Hepatocyte (in vitro differentiated cells): ENCODE results near the gene CNTN6. TPM values are rescaled to one million over a fixed set of nuclear protein-coding genes. Genes with fewer than 3 reads are reported as not detected.
A peak's percentile ranks its signal among the peaks of the same experiment; 100 is the strongest.

Experiments
- DNase-seq: peaks from one replicate; pipeline ENCODE4 v3.0.0-alpha.2; 2016; ENCODE audit warnings: low spot score
- H2AFZ ChIP-seq: fragments of 200-600 bp; sonication (generic); 2 replicates; pipeline ENCODE4 v1.6.0; 2016; ENCODE audit warnings: antibody characterized with exemption, mild to moderate bottlenecking
- H3K27ac ChIP-seq: fragments of 200-600 bp; sonication (generic); 2 replicates; pipeline ENCODE4 v1.5.1; 2016; ENCODE audit warnings: mild to moderate bottlenecking
- H3K27me3 ChIP-seq: fragments of 200-600 bp; sonication (generic); 2 replicates; pipeline ENCODE4 v1.6.1; 2016
- H3K36me3 ChIP-seq: fragments of 200-600 bp; sonication (generic); replicated peaks from 2 replicates; pipeline ENCODE4 v1.5.1; 2016; ENCODE audit warnings: low read depth; ENCODE audit not compliant: insufficient read depth
- H3K4me1 ChIP-seq: fragments of 200-600 bp; sonication (generic); 2 replicates; pipeline ENCODE4 v1.5.1; 2016; ENCODE audit warnings: mild to moderate bottlenecking, moderate library complexity; ENCODE audit not compliant: insufficient read depth
- H3K4me2 ChIP-seq: fragments of 200-600 bp; sonication (generic); 2 replicates; pipeline ENCODE4 v1.6.0; 2016
- H3K4me3 ChIP-seq: fragments of 200-600 bp; sonication (generic); 2 replicates; pipeline ENCODE4 v1.5.1; 2016; ENCODE audit warnings: mild to moderate bottlenecking
- H3K79me2 ChIP-seq: fragments of 200-600 bp; sonication (generic); 2 replicates; pipeline ENCODE4 v1.6.0; 2017; ENCODE audit warnings: mild to moderate bottlenecking
- H3K9me2 ChIP-seq: fragments of 200-600 bp; sonication (generic); replicated peaks from 2 replicates; pipeline ENCODE4 v1.6.0; 2017; ENCODE audit warnings: mild to moderate bottlenecking; ENCODE audit not compliant: insufficient read depth
- H3K9me3 ChIP-seq: fragments of 200-600 bp; sonication (generic); 2 replicates; pipeline ENCODE4 v1.5.1; 2016; ENCODE audit warnings: low read depth, mild to moderate bottlenecking
- H4K20me1 ChIP-seq: fragments of 200-600 bp; sonication (generic); 2 replicates; pipeline ENCODE4 v1.6.0; 2016; ENCODE audit warnings: mild to moderate bottlenecking; ENCODE audit not compliant: insufficient read depth, poor library complexity, severe bottlenecking
- EZH2 ChIP-seq: fragments of 200-600 bp; sonication (generic); IDR thresholded peaks from 2 replicates; pipeline ENCODE4 v1.6.1; 2016; ENCODE audit warnings: antibody characterized with exemption, mild to moderate bottlenecking, borderline replicate concordance
- EZH2phosphoT487 ChIP-seq: fragments of 200-600 bp; sonication (generic); IDR thresholded peaks from one replicate; pipeline ENCODE4 v1.6.1; 2018; ENCODE audit warnings: antibody characterized with exemption, mild to moderate bottlenecking, low read depth, moderate library complexity; ENCODE audit not compliant: unreplicated experiment, severe bottlenecking
- WGBS: methylation state at CpG from one replicate; pipeline ENCODE4 v1.1.6; 2016; ENCODE audit warnings: low lambda C conversion rate; ENCODE audit errors: missing lambda C conversion rate; 5-methylcytosine and 5-hydroxymethylcytosine counted together
- polyA plus RNA-seq: library from polyadenylated mRNA; unstranded; fragments of >200 nt; fragmentation: Nextera tagmentation; extraction: Ambion mirVana; gene quantifications from 2 replicates; pipeline ENCODE4 v1.2.1, GENCODE V29; 2016
- total RNA-seq: library from RNA; depleted of rRNA; stranded (reverse); fragments of >200 nt; gene quantifications from 2 replicates; pipeline ENCODE4 v1.2.3, GENCODE V29; 2014
- TF ChIP-seq, protein P1 (sequence below): fragments of 200-600 bp; sonication (generic); IDR thresholded peaks from 2 replicates; pipeline ENCODE4 v1.5.1; 2016; ENCODE audit warnings: antibody characterized with exemption, mild to moderate bottlenecking; ENCODE audit not compliant: poor library complexity

The CNTN6 gene
- total and polyA plus RNA-seq, 2 experiments from 2014 or later: 2.9 to 3.2 TPM

DNA sequence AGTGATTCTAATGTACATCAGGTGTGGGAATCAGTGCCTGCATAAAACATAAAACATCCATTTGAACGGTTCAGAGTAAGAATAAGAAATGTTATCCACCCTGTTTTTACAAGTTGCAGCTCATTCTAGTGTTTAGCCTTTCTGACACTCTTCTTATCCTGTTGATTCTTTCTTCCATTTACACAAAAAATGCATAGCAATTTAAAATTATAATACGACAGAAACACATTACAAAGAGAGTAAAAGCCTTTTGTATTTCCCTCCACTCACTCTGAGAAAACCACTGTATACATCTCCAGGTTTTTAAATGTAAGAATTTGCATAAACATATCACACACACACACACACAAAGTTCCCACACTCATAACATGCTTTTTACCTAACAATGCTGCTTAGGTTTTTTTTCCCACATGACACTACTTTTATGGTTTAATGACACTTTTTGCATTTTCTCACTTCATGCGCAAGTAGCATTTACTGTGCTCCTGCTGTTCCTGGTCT, 199.8 kb downstream of the CNTN6 start:
- Histone ChIP-seq H3K4me2 (no peak overlapping the region), H4K20me1 (no peaks in the 10 kb centered on the region), H3K4me1 (no peaks in the 10 kb centered on the region), H3K79me2 (no peaks in the 10 kb centered on the region), H3K27ac (no peak overlapping the region), H2AFZ (no peak overlapping the region), H3K36me3 (no peaks in the 10 kb centered on the region), H3K4me3 (no peak overlapping the region), H3K9me3 (no peaks in the 10 kb centered on the region), H3K27me3 (no peaks in the 10 kb centered on the region), H3K9me2 (no peaks in the 10 kb centered on the region)
- WGBS: 58% methylated on average over 3 of the region's 3 CpGs
- no peak for DNase-seq
- no peak for TF ChIP-seq EZH2phosphoT487
- TF ChIP-seq, protein P1, sequence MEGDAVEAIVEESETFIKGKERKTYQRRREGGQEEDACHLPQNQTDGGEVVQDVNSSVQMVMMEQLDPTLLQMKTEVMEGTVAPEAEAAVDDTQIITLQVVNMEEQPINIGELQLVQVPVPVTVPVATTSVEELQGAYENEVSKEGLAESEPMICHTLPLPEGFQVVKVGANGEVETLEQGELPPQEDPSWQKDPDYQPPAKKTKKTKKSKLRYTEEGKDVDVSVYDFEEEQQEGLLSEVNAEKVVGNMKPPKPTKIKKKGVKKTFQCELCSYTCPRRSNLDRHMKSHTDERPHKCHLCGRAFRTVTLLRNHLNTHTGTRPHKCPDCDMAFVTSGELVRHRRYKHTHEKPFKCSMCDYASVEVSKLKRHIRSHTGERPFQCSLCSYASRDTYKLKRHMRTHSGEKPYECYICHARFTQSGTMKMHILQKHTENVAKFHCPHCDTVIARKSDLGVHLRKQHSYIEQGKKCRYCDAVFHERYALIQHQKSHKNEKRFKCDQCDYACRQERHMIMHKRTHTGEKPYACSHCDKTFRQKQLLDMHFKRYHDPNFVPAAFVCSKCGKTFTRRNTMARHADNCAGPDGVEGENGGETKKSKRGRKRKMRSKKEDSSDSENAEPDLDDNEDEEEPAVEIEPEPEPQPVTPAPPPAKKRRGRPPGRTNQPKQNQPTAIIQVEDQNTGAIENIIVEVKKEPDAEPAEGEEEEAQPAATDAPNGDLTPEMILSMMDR: no peak
- no peak for TF ChIP-seq EZH2

DNA sequence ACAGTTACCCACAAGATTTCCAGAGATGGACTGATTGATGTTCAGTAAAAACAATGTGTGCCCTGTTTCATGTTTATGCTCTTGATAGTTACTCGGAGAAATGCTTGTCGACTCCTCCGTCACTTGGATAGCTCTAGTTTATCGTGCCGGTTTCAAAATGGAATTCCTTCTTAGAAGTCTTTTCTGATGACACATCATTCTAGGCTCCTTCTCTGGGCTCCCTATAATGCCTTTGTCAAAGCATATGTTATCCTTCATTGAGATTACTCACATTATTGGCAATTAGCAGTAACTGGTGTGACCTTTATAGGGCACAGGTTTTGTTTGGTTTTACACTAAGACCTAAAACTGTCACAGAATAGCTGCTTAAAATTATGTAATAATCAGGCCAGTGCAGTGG, 201.8 kb downstream of the CNTN6 start:
- WGBS: 76% methylated on average over 5 of the region's 5 CpGs
- Histone ChIP-seq H3K27ac (no peak overlapping the region), H3K36me3 (no peaks in the 10 kb centered on the region), H3K9me2 (no peaks in the 10 kb centered on the region), H3K9me3 (no peaks in the 10 kb centered on the region), H3K4me2 (no peak overlapping the region), H4K20me1 (no peaks in the 10 kb centered on the region), H3K27me3 (no peaks in the 10 kb centered on the region), H3K4me1 (no peaks in the 10 kb centered on the region), H3K79me2 (no peaks in the 10 kb centered on the region), H3K4me3 (no peak overlapping the region), H2AFZ (no peak overlapping the region)
- DNase-seq: no peak
- TF ChIP-seq, protein P1: no peak
- TF ChIP-seq EZH2phosphoT487: no peak
- TF ChIP-seq EZH2: no peak

DNA sequence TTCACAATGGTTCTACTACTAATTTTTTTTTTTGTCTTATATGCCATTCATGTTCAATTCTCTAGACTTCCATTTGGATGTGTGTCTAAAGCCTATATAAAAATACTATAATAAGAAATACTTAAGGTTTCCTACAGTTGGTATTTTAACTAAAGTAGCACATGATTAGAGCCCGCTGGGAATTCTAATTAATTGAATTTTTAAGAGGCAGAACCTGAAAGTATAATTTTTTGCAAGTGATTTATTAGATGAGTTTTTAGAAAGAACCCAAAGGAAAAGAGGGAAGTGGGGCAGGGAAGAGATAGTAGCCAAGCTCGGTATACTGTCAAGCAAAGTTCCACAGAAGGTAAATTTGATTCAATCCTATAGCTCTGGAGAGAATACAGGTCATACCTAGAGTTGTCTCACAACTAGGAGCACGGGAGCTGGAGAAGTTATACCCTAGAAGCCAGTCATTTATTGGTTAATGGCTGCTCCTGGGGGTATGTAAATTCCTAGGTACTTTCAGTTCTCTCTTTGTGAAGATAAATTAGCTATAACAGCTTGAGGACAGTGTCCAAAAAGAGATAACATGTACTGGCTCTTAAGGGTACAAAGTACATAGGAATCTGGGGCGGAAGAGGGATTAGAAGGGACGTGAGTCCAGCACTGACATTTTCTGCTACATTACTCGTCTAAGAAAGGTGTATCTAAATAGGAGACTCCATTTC, 225.6 kb downstream of the CNTN6 start:
- no peaks in the 10 kb centered on the region for H4K20me1 ChIP-seq
- no peaks in the 10 kb centered on the region for H3K36me3 ChIP-seq
- no peak overlapping the region for H3K4me3 ChIP-seq
- H3K27ac ChIP-seq: no peak overlapping the region
- H3K79me2 ChIP-seq: no peaks in the 10 kb centered on the region
- H3K27me3 ChIP-seq: no peaks in the 10 kb centered on the region
- H3K9me3 ChIP-seq: no peaks in the 10 kb centered on the region
- WGBS: 54% methylated on average over 6 of the region's 6 CpGs
- DNase-seq: peak; percentile 15
- TF ChIP-seq EZH2 (no peak), EZH2phosphoT487 (no peak)
- TF ChIP-seq, protein P1: no peak
- H3K4me2 ChIP-seq: peak overlapping the region; percentile 33
- no peaks in the 10 kb centered on the region for H3K9me2 ChIP-seq
- no peaks in the 10 kb centered on the region for H3K4me1 ChIP-seq
- peak overlapping the region; percentile 15 for H2AFZ ChIP-seq
